Body of pancreas (tissue), 4 donors: Measurements from ENCODE around the gene COLEC12.

Experiments
- CTCF ChIP-seq, 7 experiments: fragments of 450-650 bp in 4 of 7; fragments of 200-600 bp in 3 of 7; sonication (generic) in 3 of 7; IDR thresholded peaks; one replicate each; pipeline ENCODE4 v1.5.1; 2016 to 2019; ENCODE audit warnings: antibody characterized with exemption in 7 of 7
- POLR2A ChIP-seq, 3 donors: fragments of 450-650 bp; IDR thresholded peaks; one replicate each; pipeline ENCODE4 v1.6.1; 2016; ENCODE audit warnings: antibody characterized with exemption in 3 of 3, mild to moderate bottlenecking in 2 of 3

GRCh38 chr18:369224-370015 lies 131.1 kb downstream of the COLEC12 start:
- TF ChIP-seq CTCF (IDR thresholded peaks at IDR 0.05) (no peak), POLR2A (IDR thresholded peaks at IDR 0.05) (no peak)
